Measurements from ENCODE around the gene CD300E. TPM values are rescaled to one million over a fixed set of nuclear protein-coding genes. Genes with fewer than 3 reads are reported as not detected.
A peak's percentile ranks its signal among the peaks of the same experiment; 100 is the strongest.

The CD300E gene
- total RNA-seq, 1 donor, result not detected

DNA sequence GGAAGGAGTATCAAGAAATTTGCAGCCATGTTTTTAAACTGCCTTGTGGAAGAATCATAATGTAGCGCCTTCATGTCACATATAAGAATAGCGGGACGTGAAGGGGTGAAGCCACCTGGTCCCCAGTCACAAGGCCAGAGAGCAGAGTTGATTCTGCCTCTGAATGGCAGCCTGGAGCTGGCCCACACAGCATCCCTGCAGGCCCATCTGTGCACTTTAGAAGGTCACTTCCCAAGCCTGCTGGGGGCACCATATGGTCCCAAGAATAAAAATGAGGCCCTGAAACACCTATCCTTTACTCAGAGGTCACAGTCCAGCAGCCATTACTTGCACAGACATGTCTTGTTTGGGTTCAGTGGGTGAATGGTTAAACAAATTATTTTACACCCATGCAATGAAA is 15.0 kb downstream of the CD300E start:
- TF ChIP-seq, protein P1, sequence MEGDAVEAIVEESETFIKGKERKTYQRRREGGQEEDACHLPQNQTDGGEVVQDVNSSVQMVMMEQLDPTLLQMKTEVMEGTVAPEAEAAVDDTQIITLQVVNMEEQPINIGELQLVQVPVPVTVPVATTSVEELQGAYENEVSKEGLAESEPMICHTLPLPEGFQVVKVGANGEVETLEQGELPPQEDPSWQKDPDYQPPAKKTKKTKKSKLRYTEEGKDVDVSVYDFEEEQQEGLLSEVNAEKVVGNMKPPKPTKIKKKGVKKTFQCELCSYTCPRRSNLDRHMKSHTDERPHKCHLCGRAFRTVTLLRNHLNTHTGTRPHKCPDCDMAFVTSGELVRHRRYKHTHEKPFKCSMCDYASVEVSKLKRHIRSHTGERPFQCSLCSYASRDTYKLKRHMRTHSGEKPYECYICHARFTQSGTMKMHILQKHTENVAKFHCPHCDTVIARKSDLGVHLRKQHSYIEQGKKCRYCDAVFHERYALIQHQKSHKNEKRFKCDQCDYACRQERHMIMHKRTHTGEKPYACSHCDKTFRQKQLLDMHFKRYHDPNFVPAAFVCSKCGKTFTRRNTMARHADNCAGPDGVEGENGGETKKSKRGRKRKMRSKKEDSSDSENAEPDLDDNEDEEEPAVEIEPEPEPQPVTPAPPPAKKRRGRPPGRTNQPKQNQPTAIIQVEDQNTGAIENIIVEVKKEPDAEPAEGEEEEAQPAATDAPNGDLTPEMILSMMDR (IDR thresholded peaks at IDR 0.05; ENCODE audit: insufficient read depth, low read depth, low read length), result no peak
- DNase-seq (ENCODE audit: low read depth), result no peak
- no peak overlapping the region for H3K4me3 ChIP-seq (ENCODE audit: low read depth, low read length)

DNA sequence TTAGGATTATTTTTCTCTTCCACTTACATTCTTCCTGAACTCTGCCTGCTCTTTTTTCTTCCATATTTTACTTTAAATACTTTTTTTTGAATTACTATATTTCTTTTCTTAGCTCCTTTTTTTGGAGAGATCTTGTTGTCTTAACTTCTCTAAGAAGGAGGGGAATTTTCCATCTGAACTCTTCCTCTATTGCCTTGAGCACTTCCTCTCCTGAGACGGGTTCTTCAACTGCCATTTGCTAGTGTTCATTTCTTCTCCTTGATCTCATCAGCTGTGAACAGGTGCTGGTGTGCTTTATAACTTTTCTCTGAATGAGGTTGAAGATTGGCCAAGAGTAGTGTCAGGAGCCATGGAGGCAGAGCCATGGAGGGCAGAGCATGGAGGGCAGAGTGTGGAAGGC is 16.3 kb downstream of the CD300E start:
- no peak for DNase-seq (ENCODE audit: low read depth)
- H3K4me3 ChIP-seq (ENCODE audit: low read depth, low read length), result no peak overlapping the region
- TF ChIP-seq, protein P1 (IDR thresholded peaks at IDR 0.05; ENCODE audit: insufficient read depth, low read depth, low read length), result no peak

DNA sequence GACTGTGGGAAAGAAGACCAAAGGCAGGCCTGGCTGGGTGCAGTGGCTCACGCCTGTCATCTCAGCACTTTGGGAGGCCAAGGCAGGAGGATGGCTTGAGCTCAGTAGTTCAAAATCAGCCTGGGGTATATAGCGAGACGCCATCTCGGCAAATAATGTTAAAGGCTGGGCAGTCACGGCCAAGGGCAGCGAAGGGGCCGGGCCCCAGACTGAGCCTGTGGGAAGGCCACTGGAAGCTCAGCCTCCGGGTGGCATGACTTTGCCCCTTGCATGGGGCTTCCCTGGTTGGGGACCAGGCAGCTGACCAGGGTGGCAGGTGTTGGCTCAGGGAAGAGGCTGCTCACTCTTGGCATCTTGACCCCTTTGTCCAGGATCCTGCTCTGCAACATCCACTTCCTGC is 17.5 kb downstream of the CD300E start:
- no peak overlapping the region for H3K4me3 ChIP-seq (ENCODE audit: low read depth, low read length)
- TF ChIP-seq, protein P1 (IDR thresholded peaks at IDR 0.05; ENCODE audit: insufficient read depth, low read depth, low read length), result no peak
- no peak for DNase-seq (ENCODE audit: low read depth)

DNA sequence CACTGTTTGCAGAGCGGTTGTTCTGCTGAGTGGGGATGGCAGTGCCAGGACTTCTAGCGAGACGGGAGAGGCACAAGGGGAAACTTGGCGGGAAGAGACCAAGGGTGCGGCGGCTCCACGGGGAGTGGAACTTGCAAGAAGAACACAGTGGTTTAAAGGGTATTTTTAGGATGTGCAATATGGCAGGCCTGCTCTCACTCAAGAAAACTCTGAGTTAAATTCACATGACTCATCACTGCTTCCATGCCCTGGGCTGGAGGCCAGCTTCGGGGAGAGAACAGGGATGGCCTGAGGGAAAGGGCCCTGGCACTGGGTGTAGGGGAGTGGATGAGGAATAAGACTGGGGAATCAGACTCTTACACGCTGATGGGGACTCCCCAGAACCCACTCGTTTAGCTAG is 18.2 kb downstream of the CD300E start:
- no peak overlapping the region for H3K4me3 ChIP-seq (ENCODE audit: low read depth, low read length)
- peak; percentile 58 for DNase-seq (ENCODE audit: low read depth)
- TF ChIP-seq, protein P1 (IDR thresholded peaks at IDR 0.05; ENCODE audit: insufficient read depth, low read depth, low read length), result no peak

DNA sequence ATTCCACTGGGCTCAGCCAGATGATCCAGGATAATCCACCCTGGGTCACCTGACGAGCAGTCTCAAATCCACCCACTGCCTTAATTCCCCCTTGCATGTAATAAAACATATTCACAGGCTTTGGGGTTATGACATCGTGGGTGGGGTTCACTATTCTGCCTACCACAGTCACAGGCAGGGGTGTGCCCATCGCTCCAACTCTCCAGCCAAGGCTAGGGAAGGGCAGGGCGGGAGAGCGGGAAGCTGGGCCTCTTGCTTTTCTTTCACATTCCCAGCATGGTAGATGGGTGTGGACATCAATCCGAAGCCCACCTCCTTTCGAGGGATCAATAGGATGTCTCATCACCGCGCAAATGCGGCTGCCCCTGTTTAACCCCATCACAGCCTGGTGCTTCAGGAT is 18.8 kb downstream of the CD300E start:
- TF ChIP-seq, protein P1 (IDR thresholded peaks at IDR 0.05; ENCODE audit: insufficient read depth, low read depth, low read length), result no peak
- no peak overlapping the region for H3K4me3 ChIP-seq (ENCODE audit: low read depth, low read length)
- DNase-seq (ENCODE audit: low read depth), result no peak

DNA sequence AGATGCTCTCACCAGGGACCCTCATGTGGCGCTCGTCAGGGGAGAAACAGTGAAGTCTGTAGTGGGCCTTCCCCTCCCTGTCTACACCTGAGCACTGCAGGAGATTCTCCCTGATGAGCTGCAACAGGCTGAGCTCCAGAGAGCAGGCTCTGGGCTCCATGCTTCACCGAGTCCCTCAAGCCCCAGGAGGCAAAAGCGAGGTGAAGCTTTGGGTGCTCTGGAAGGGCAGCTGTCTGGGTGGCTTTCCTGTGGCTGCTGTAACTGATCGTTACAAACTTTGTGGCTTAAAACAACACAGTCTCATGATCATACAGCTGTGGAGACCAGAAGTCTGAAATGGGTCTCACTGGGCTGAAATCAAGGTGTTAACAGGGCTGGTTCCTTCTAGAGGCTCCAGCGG is 19.3 kb downstream of the CD300E start:
- TF ChIP-seq, protein P1 (IDR thresholded peaks at IDR 0.05; ENCODE audit: insufficient read depth, low read depth, low read length), result no peak
- no peak for DNase-seq (ENCODE audit: low read depth)
- H3K4me3 ChIP-seq (ENCODE audit: low read depth, low read length), result no peak overlapping the region

DNA sequence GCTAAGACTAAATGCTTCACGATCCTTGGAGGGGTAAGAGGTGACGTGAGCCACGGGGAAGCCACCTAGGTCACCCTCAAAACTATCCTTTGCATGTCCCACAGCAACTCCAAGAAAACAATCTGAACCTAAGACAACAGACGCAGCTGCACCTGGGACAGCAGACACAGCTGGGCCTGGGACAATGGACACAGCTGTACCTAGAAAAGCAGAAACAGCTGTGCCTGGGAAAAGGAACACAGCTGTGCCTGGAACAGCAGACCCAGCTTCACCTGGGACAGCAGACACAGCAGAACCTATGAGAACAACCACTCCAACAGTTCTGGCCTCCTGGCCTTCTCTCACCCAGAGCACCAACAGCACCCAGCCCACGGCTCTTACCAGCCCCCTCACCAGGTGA is 19.8 kb downstream of the CD300E start:
- no peak overlapping the region for H3K4me3 ChIP-seq (ENCODE audit: low read depth, low read length)
- DNase-seq (ENCODE audit: low read depth), result no peak
- TF ChIP-seq, protein P1 (IDR thresholded peaks at IDR 0.05; ENCODE audit: insufficient read depth, low read depth, low read length), result no peak
